GM19043 (cell line): ENCODE results near the gene FZD4.
"Not testable (repeated sequence)": the region's sequence is repeated elsewhere in the genome, so short reads cannot be mapped to it uniquely, and the experiment has no call there.

Source experiments
- ATAC-seq: cut with Tn5 transposase; IDR thresholded peaks from one replicate; pipeline ENCODE4 v1.9.1; 2021; ENCODE audit warnings: low read depth; ENCODE audit not compliant: unreplicated experiment

Gene FZD4

DNA sequence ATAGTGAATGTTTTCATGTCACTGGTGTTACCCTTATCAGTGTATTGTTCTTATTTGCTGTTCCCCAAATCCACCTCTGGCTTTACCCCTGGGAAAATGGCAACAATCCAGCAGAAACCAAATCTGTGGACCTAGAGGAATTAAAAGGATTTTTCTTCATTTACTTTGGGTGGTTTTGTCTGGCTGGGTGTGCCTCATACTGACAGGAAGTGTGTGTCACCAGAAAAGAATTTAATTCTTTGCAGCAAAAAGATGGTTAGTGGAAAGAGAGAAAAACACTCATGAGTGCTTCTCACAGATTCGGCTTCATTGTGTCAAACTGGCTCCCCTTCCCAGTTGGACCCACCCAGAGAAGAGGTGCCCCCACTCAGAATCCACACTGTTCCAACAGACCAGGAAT lies 38.9 kb downstream of the FZD4 start:
- ATAC-seq, result no peak

DNA sequence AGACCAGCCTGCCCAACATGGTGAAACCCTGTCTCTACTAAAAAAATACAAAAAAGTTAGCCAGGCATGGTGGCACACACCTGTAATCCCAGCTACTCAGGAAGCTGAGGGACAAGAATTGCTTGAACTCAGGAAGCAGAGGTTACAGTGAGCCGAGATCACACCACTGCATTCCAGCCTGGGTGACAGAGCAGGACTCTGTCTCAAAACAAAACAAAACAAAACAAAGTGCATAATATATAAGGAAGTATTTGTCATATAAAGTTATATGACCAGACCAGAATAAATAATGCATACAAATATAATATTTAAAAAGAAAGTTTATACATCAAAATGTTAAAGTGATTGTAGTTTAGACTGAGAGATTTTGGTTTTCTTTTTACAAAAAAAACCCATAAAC lies 39.3 kb downstream of the FZD4 start:
- ATAC-seq, result not testable (repeated sequence)

DNA sequence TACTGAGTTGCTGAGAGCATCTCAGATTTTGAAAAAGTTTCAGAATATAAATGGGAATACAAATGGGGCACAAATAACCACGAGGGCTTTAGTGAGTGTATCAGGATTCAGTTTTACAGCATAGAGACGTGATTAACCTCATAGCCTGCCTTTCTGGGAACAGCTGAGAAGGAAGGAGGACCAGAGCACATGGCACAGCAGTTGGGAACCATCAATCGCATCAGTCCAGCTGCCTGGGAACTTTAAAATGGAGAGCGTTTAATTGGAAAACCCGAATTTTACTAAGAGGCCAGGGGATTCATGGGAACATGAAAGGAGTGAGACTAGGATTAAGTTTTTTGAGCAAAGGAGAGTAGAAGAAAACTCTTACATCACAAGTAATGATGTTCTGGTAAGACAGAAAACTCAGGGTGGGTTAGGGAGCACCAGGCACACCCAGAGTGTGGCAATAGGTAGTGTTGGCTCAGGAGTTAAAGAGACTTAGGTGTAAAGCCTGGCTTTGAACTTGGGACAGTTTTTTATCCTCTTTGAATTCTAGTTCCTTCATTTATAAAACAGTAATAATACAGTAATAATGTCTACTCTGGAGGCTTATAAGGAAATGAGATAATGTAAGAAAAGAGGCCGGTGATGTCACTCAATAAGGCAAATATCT lies 40.2 kb downstream of the FZD4 start:
- no peak for ATAC-seq

DNA sequence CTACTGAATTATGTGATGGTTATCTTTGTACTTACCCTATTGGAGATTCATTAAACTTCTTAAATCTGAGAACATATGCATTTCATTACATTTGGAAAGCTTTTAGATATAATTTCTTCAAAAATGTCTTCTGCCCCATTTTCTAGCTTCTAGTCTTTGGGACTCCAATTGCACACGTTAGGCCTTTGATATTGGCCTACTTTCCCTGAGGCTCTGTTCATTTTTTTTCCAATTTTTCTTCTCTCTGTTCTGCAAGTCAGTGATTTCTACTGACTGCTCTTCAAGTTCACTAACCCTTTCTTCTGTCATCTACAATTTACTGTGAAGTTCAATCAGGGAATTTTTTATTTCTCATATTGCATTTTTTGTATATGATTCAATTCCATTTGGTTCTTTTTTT lies 43.0 kb downstream of the FZD4 start:
- ATAC-seq, result no peak

DNA sequence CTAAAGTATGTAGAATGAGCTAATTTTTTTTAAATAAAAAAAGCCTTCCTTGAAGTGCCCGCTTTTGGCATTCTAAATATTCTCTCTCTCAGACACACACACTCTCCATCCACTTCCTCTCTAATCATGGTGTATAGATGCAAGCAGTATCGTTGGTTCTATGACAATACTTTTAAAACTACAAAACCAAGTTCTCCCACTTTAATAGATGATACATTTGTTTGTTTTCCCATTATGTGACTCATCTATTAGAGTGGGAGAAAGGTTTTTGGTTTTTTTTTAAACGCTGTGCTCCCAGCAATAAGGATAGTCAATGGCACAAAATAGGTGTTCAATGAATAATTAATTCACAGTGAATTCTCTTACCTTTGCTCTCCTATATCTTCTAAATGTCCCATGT lies 44.6 kb downstream of the FZD4 start:
- no peak for ATAC-seq

DNA sequence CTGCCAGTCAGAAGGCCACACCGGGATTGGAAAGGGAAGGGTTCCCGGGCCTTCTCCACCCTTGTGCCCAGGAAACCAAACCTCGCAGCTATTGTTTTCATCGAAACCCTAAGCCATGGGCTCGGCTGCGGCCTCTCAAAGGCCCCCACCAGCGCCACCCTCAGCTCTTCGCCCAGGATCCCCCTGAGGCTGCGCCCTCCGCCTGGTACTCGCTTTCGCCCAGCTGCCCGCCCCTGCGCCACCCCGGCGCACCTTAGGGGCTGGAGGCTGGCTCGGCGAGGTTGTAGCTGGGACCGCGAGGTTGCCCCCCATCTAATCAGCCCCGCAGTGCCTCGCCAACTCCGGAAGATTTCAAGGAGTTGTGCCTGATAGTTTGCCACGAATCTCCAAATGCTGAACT lies 49.0 kb downstream of the FZD4 start:
- no peak for ATAC-seq

DNA sequence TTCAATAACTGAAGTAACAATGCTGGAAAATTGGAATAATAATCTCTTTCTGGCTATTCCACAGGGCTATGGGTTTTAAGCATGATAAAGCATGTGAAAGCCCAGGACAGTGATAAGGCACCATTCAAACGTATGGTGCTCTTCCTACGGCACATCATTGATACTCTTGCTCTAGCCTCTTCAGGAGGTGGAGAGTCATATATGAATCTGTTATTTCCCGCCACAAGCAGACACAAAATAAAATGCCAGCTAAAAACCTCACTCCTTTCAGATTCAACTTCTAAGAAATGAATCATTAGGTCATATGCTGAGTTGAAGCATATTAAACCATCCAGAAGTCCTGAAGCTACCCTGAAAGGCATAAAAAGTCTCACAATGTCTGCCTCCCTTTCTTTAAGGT lies 49.9 kb downstream of the FZD4 start:
- no peak for ATAC-seq

DNA sequence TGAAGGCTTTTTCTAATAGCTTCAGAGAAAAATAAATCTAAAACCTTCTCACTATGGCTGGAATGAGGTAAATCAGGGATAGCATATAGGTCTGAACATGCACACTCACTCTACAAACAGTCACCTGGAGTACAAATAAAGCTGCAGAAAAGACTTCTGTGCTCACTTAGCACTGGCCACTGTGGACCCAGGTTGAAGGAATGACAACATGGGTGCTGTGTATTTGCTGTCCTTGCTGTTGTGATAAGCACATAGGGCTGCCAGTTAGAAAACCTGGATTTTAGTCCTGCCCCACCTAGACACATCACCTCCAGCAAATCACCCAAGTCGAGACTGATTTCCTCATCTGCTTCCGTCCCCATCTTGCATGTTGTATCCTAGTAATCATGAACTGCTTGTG lies 51.2 kb downstream of the FZD4 start:
- ATAC-seq, result no peak

DNA sequence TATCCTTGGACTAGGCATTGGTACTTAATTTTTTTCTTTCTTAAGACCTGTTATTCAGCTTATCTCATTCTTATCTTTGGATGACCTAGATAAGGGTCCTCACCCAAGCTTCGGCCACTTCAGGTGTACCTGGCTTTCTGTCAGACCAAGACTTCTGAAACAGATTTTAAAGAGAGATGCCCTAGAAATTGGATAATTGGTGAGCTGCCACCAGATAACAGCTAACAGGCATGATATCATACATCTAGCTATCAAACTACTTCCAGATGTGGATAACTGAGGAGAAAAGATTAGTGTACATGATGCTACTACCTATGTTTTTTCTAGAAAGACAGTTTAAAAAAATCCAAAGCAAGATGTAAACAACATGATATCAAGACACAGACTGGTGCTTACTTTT lies 52.9 kb downstream of the FZD4 start:
- no peak for ATAC-seq

DNA sequence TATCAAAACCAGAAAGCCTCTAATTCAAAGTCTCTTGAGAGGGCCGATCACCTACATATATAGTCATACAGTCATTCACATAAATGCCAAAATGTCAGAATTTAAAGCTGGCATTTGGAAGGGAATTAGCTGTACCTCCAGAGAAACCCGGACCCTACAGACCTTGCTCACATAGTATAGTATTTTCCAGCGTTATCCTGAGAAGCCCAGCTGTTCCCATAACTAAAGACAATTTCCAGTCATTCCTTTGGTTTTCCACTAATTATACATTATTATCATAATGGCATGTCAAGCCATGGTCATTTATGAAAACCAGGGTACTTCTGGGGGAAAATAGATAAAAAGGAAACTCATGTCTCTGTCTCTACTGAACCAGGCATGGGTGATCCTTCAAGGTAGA lies 53.6 kb downstream of the FZD4 start:
- no peak for ATAC-seq

DNA sequence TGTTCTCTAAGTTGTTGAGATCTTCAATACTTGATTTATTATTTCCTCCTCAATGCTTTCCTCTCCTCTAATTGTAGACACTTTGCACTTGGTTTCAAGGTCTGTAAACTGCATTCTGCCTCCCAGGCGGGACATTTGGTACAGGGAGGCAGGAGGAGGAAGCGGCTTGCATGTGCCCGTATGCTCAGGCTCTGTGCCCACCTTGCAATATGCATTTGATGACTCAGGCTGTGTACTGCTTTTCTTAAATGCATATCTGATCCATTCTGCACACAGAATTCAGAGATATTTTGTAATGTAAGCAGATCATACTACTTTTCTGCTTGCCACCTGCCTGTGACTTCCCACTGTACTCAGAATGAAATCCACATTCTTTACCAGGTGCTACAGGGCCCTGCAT lies 55.0 kb downstream of the FZD4 start:
- no peak for ATAC-seq

DNA sequence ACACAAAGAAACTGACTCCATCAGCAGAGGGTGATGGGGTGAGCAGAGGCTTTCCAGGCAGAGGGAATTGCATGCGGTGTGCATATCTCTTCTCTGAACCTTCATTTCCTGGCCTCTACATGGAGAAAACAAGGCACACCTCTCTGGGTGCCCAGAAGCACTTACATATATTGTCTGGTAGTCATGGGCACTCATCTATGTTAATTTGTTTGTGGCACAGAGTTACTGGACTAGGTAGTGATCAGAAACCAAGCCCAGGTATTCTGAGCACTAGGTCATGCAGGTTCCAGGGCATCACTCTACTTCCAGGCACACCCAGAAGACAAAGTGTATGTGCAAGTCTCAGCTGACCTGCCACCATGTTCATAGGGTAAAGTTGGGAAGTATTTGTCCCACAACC lies 56.5 kb downstream of the FZD4 start:
- ATAC-seq, result no peak

DNA sequence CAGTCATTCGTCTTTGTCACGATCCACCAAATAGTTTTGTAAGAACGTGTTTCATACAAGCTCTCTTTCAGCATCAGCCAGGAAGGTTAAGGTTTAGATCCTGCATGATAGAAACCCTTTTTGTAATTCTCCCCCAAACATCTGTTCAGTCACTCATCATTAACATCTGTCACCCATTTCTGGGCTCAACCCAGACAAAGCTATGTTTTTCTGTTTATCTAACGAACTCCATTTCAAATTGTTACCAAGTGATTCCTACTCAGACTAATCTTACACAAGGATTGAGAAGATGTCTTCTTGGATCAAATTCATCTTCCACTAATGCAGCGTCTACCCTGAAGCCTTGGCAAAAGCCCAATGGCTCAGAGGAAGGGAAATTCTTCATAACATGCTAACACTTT lies 58.8 kb downstream of the FZD4 start:
- ATAC-seq, result no peak
